H1 (cell line): ENCODE measurements around the gene SNX20. TPM values are rescaled to one million over a fixed set of nuclear protein-coding genes. Genes with fewer than 3 reads are reported as not detected.

ENCODE experiments used
- CTCF ChIA-PET: fragments of 300-600 bp; sonication (Branson Sonifier 250); formaldehyde crosslinking; loops from one replicate; lab custom pipeline; 2021; ENCODE audit not compliant: partially characterized antibody; lab: Charles Lee
- POLR2A ChIA-PET: fragments of 300-600 bp; sonication (Branson Sonifier 250); formaldehyde crosslinking; loops from one replicate; lab custom pipeline; 2021; ENCODE audit warnings: inconsistent platforms; ENCODE audit not compliant: partially characterized antibody; lab: Charles Lee
- DNase-seq, 2 experiments: peaks; one replicate each; pipeline versions ENCODE4 v3.0.0 to v3.0.0-alpha.2; 2010 to 2022; ENCODE audit warnings: low spot score in 2 of 2, low read depth in 1 of 2, mixed read lengths in 1 of 2
- FAIRE-seq: peaks from 2 replicates; lab custom pipeline; 2011; peaks lifted over from hg19 to GRCh38; lab: Jason Lieb, UNC
- H2AFZ ChIP-seq: 2 replicates; pipeline ENCODE4 v1.8.1; 2012; ENCODE audit warnings: low read length, inconsistent platforms
- H2AK5ac ChIP-seq: 2 replicates; pipeline ENCODE4 v1.6.1; 2013; ENCODE audit warnings: low read depth, low read length
- H2BK120ac ChIP-seq: replicated peaks from 2 replicates; pipeline ENCODE3; 2013; ENCODE audit warnings: low read depth, low read length, inconsistent platforms
- H2BK12ac ChIP-seq: 2 replicates; pipeline ENCODE4 v1.6.1; 2013; ENCODE audit warnings: low read depth, low read length
- H2BK15ac ChIP-seq: 2 replicates; pipeline ENCODE4 v1.6.1; 2013; ENCODE audit warnings: low read length
- H2BK20ac ChIP-seq: 2 replicates; pipeline ENCODE4 v1.6.1; 2013; ENCODE audit warnings: low read length
- H2BK5ac ChIP-seq: 2 replicates; pipeline ENCODE4 v1.6.1; 2013; ENCODE audit warnings: low read depth, low read length
- H3K14ac ChIP-seq: 2 replicates; pipeline ENCODE4 v1.6.1; 2013; ENCODE audit warnings: inconsistent platforms; ENCODE audit not compliant: insufficient read length
- H3K18ac ChIP-seq: 2 replicates; pipeline ENCODE4 v1.6.1; 2013; ENCODE audit warnings: low read length; ENCODE audit errors: extremely low read depth
- H3K23ac ChIP-seq: 2 replicates; pipeline ENCODE4 v1.6.1; 2013; ENCODE audit warnings: inconsistent platforms; ENCODE audit not compliant: insufficient read length
- H3K23me2 ChIP-seq: 2 replicates; pipeline ENCODE4 v1.6.1; 2013; ENCODE audit warnings: low read depth, low read length
- H3K27ac ChIP-seq: 2 replicates; pipeline ENCODE4 v1.6.1; 2011; ENCODE audit warnings: low read depth, low read length, inconsistent platforms
- H3K27me3 ChIP-seq, 4 experiments: replicated peaks in 1 of 4; 1 replicate in 1 of 4; 2 replicates in 3 of 4; pipeline versions ENCODE4 v1.6.1 to v1.8.1; 2011 to 2013; ENCODE audit warnings: low read length in 3 of 4, mild to moderate bottlenecking in 3 of 4, inconsistent platforms in 2 of 4, mixed read lengths in 2 of 4, moderate library complexity in 1 of 4; ENCODE audit not compliant: control insufficient read depth in 3 of 4, insufficient read depth in 3 of 4; ENCODE audit errors: extremely low read depth in 1 of 4
- H3K36me3 ChIP-seq, 4 experiments: 2 replicates each; pipeline versions ENCODE4 v1.6.1 to v1.8.1; 2011 to 2013; ENCODE audit warnings: mild to moderate bottlenecking in 4 of 4, low read length in 3 of 4, moderate library complexity in 2 of 4, control low read depth in 1 of 4, inconsistent platforms in 1 of 4; ENCODE audit not compliant: insufficient read depth in 4 of 4, control insufficient read depth in 2 of 4
- H3K4ac ChIP-seq: replicated peaks from 2 replicates; pipeline ENCODE3; 2013; ENCODE audit warnings: low read length, low read depth, mixed read lengths, inconsistent platforms; ENCODE audit not compliant: insufficient read length
- H3K4me1 ChIP-seq, 4 experiments: replicated peaks in 1 of 4; 1 replicate in 1 of 4; 2 replicates in 3 of 4; pipeline versions ENCODE4 v1.6.1 to v1.8.1; 2011 to 2013; ENCODE audit warnings: low read length in 3 of 4, inconsistent platforms in 2 of 4, mixed read lengths in 1 of 4; ENCODE audit not compliant: insufficient read depth in 4 of 4, control insufficient read depth in 3 of 4
- H3K4me2 ChIP-seq, 2 experiments: 2 replicates each; pipeline versions ENCODE4 v1.6.1 to v1.8.1; 2011 to 2013; ENCODE audit warnings: low read depth in 2 of 2, low read length in 2 of 2, control low read depth in 1 of 2, inconsistent platforms in 1 of 2, mild to moderate bottlenecking in 1 of 2; ENCODE audit not compliant: insufficient read depth in 1 of 2
- H3K4me3 ChIP-seq, 4 experiments: fragments of 200-600, 300-600 bp in 1 of 4; sonication (generic), shearing (Covaris generic), sonication (Bioruptor Twin) in 1 of 4; 2 replicates each; pipeline versions ENCODE4 v1.5.1 to v1.8.1; 2011 to 2016; ENCODE audit warnings: low read length in 4 of 4, low read depth in 3 of 4, control low read depth in 2 of 4, inconsistent platforms in 2 of 4, mild to moderate bottlenecking in 2 of 4, mixed read lengths in 1 of 4, moderate library complexity in 1 of 4; ENCODE audit not compliant: insufficient read depth in 2 of 4; ENCODE audit errors: extremely low read depth in 1 of 4
- H3K56ac ChIP-seq: replicated peaks from 2 replicates; pipeline ENCODE3; 2013; ENCODE audit warnings: low read depth, mild to moderate bottlenecking, mixed read lengths, low read length, inconsistent platforms; ENCODE audit not compliant: insufficient read length
- H3K79me1 ChIP-seq: 2 replicates; pipeline ENCODE4 v1.6.1; 2013; ENCODE audit warnings: low read depth, low read length, control low read depth
- H3K79me2 ChIP-seq, 2 experiments: 2 replicates each; pipeline versions ENCODE4 v1.6.1 to v1.8.1; 2012 to 2013; ENCODE audit warnings: low read length in 2 of 2, mild to moderate bottlenecking in 2 of 2, inconsistent platforms in 1 of 2; ENCODE audit not compliant: insufficient read depth in 2 of 2, control insufficient read depth in 1 of 2
- H3K9ac ChIP-seq, 4 experiments: replicated peaks in 1 of 4; 1 replicate in 1 of 4; 2 replicates in 3 of 4; pipeline versions ENCODE4 v1.6.1 to v1.8.1; 2011 to 2013; ENCODE audit warnings: low read depth in 3 of 4, low read length in 3 of 4, control low read depth in 2 of 4, mild to moderate bottlenecking in 2 of 4, moderate library complexity in 2 of 4, inconsistent platforms in 1 of 4; ENCODE audit errors: extremely low read depth in 1 of 4
- H3K9me3 ChIP-seq, 2 experiments: 2 replicates each; pipeline versions ENCODE4 v1.6.1 to v1.8.1; 2012 to 2013; ENCODE audit warnings: mild to moderate bottlenecking in 2 of 2, moderate library complexity in 2 of 2, control low read depth in 1 of 2, inconsistent platforms in 1 of 2, low read depth in 1 of 2, low read length in 1 of 2, mixed read lengths in 1 of 2; ENCODE audit not compliant: insufficient read depth in 2 of 2
- H4K20me1 ChIP-seq, 2 experiments: replicated peaks in 1 of 2; 2 replicates each; pipeline versions ENCODE3 to v1.8.1; 2011 to 2013; ENCODE audit warnings: inconsistent platforms in 2 of 2, low read length in 2 of 2, mild to moderate bottlenecking in 1 of 2; ENCODE audit not compliant: insufficient read depth in 2 of 2, control insufficient read depth in 1 of 2
- H4K5ac ChIP-seq: 2 replicates; pipeline ENCODE4 v1.6.1; 2013; ENCODE audit warnings: low read length, low read depth, mixed read lengths, inconsistent platforms; ENCODE audit not compliant: insufficient read length
- H4K8ac ChIP-seq: 2 replicates; pipeline ENCODE4 v1.8.0; 2013; ENCODE audit warnings: mild to moderate bottlenecking, moderate library complexity, low read length, inconsistent platforms; ENCODE audit not compliant: insufficient read depth; ENCODE audit errors: extremely low read depth
- H4K91ac ChIP-seq: replicated peaks from 2 replicates; pipeline ENCODE3; 2013; ENCODE audit warnings: low read length, mixed read lengths, inconsistent platforms; ENCODE audit not compliant: insufficient read length
- KDM4A ChIP-seq: IDR thresholded peaks from one replicate; pipeline ENCODE4 v1.7.1; 2012; ENCODE audit warnings: low read depth, mild to moderate bottlenecking, moderate library complexity, low read length, inconsistent platforms; ENCODE audit not compliant: severe bottlenecking
- MAX ChIP-seq: IDR thresholded peaks from 2 replicates; pipeline ENCODE4 v1.6.1; 2012; ENCODE audit warnings: inconsistent platforms
- PHF8 ChIP-seq: fragments of 200-600 bp; sonication (generic); conservative IDR thresholded peaks from 2 replicates; pipeline ENCODE4 v1.7.1; 2012; ENCODE audit warnings: low read depth, mild to moderate bottlenecking, inconsistent platforms, low read length, moderate library complexity
- RAD21 ChIP-seq, 2 experiments: IDR thresholded peaks in 1 of 2; conservative IDR thresholded peaks in 1 of 2; 2 replicates each; pipeline ENCODE4 v1.6.1; 2011; ENCODE audit warnings: low read depth in 2 of 2, low read length in 2 of 2, improper control_type of control experiment in 1 of 2, inconsistent platforms in 1 of 2, mild to moderate bottlenecking in 1 of 2, moderate library complexity in 1 of 2
- SP1 ChIP-seq: IDR thresholded peaks from 2 replicates; pipeline ENCODE4 v1.6.1; 2011; ENCODE audit warnings: low read depth, low read length
- SUZ12 ChIP-seq: fragments of 200-600 bp; sonication (generic); IDR thresholded peaks from 2 replicates; pipeline ENCODE4 v1.6.1; 2012; ENCODE audit warnings: mild to moderate bottlenecking, inconsistent platforms, low read length, moderate library complexity, mixed read lengths
- WGBS, 2 experiments: shearing (Covaris generic) in 1 of 2; methylation state at CpG; one replicate each; pipeline versions ENCODE4 v1.1.6 to v1.1.7; 2013 to 2015; ENCODE audit warnings: low lambda C conversion rate in 2 of 2, mixed read lengths in 2 of 2, inconsistent platforms in 1 of 2, low coverage in 1 of 2, missing lambda C conversion rate in 1 of 2; ENCODE audit not compliant: insufficient replicate concordance in 2 of 2, insufficient coverage in 1 of 2, insufficient read length in 1 of 2; ENCODE audit errors: extremely low coverage in 1 of 2, missing lambda C conversion rate in 1 of 2; 5-methylcytosine and 5-hydroxymethylcytosine counted together
- polyA plus RNA-seq, 7 experiments: library from polyadenylated mRNA; depleted of rRNA in 3 of 7; stranded (reverse) in 5 of 7; unstranded in 2 of 7; fragments of >200 nt in 5 of 7; fragments of 200-250 nt in 2 of 7; gene quantifications; 1 replicate in 5 of 7; 2 replicates in 1 of 7; 4 replicates in 1 of 7; pipeline versions ENCODE4 v1.2.1 to v1.2.3, GENCODE V29; 2011 to 2013; ENCODE audit warnings: missing spikeins in 2 of 7, mixed read lengths in 2 of 7
- total RNA-seq: library from RNA; stranded (reverse); fragmentation: NEBNext Ultra II Directional; extraction: Animal tissue kit (Norgen Biotek cat#: 25700); gene quantifications from 2 replicates; pipeline ENCODE4 v1.2.1, GENCODE V29; 2021

Gene SNX20
- total and polyA plus RNA-seq, 2 of the 8 experiments (the other 6 are each of a cell fraction or from before 2014, with no cell fraction given) = not detected

GRCh38 chr16:50692999-50693781, 12.1 kb upstream of the SNX20 start, which contains the start of gene NOD2:
NOD2 (plus strand) TSS chr16:50693606; CDS start chr16:50699496, 5,890 bp downstream.
- H2BK12ac ChIP-seq = peak within 1 kb of the TSS; percentile 89
- DNase-seq (peak in 1 of 2 experiments; percentile 61), FAIRE-seq (no peak)
- H3K23ac ChIP-seq = no peak within 1 kb of the TSS
- peaks cover 0 to 7% of the 10 kb centered on the region in 2 experiments for H4K20me1 ChIP-seq
- H3K14ac ChIP-seq = no peak within 1 kb of the TSS
- H4K91ac ChIP-seq = peak within 1 kb of the TSS; percentile 61
- peak within 1 kb of the TSS in 2 of 4 experiments; percentile 35 to 63; a peak in 2 of 7 replicates for H3K9ac ChIP-seq
- H2BK5ac ChIP-seq = no peak within 1 kb of the TSS; the same call in 1 of the 2 replicates
- peak within 1 kb of the TSS; percentile 97 for H3K56ac ChIP-seq
- WGBS, 2 experiments = 59 to 100% methylated on average over 1 to 16 of the region's 56 CpGs
- no peak within 1 kb of the TSS for H3K27ac ChIP-seq
- H3K9me3 ChIP-seq = no peaks in the 10 kb centered on the region
- H2AFZ ChIP-seq = peak within 1 kb of the TSS; percentile 95
- H3K36me3 ChIP-seq = no peaks in the 10 kb centered on the region
- H3K18ac ChIP-seq = peak within 1 kb of the TSS; percentile 68
- H3K4me3 ChIP-seq = peak within 1 kb of the TSS; percentile 29 to 69 (median 46)
- peak within 1 kb of the TSS; percentile 77 to 89 for H3K4me2 ChIP-seq
- no peak within 1 kb of the TSS for H4K8ac ChIP-seq
- H3K79me2 ChIP-seq = no peaks in the 10 kb centered on the region
- H3K4ac ChIP-seq = peak within 1 kb of the TSS; percentile 58
- H3K4me1 ChIP-seq = peaks cover 0 to 6% (median 1%) of the 10 kb centered on the region in 4 experiments; a peak in 3 of 7 replicates
- no peak within 1 kb of the TSS for H4K5ac ChIP-seq
- no peak within 1 kb of the TSS for H2BK20ac ChIP-seq
- ChIA-PET POLR2A (no interaction called here), CTCF (interaction anchor here (1.1 kb wide), 1 partner anchor 27 kb away, joined by 3 read pairs; no protein-coding TSS in a partner anchor)
- H2AK5ac ChIP-seq = peak within 1 kb of the TSS; percentile 55; the same call in 1 of the 2 replicates
- H3K27me3 ChIP-seq = peaks cover 0 to 26% (median 23%) of the 10 kb centered on the region in 4 experiments; a peak in 6 of 7 replicates
- no peaks in the 10 kb centered on the region for H3K79me1 ChIP-seq
- peak within 1 kb of the TSS; percentile 93; the same call in 1 of the 2 replicates for H2BK15ac ChIP-seq
- TF ChIP-seq SP1 (no peak), MAX (peak; percentile 6; the same call in 1 of the 2 replicates), PHF8 (0 out of 2 replicates have a peak, but pooled peaks have one; percentile 31), RAD21 (IDR thresholded peaks at IDR 0.05 in 1 of 2, conservative IDR thresholded peaks at IDR 0.05 in 1 of 2; ENCODE audit: low read depth in 2 of 2, low read length in 2 of 2) (no peak), KDM4A (peak; percentile 78), SUZ12 (0 out of 2 replicates have a peak, but pooled peaks have one; percentile 35)
- no peak within 1 kb of the TSS for H2BK120ac ChIP-seq
- peaks cover 15% of the 10 kb centered on the region for H3K23me2 ChIP-seq
